ENCODE data around the gene KCNN3.

Gene KCNN3

GRCh38 chr1:154860156-154860870 lies 9.8 kb downstream of the KCNN3 start:
- DNase-seq (ENCODE audit: low read depth) = no peak

GRCh38 chr1:154859786-154860155 lies 10.3 kb downstream of the KCNN3 start:
- no peak for DNase-seq (ENCODE audit: low read depth)

GRCh38 chr1:154859151-154859785 lies 10.8 kb downstream of the KCNN3 start:
- DNase-seq (ENCODE audit: low read depth) = no peak

- no peak for DNase-seq (ENCODE audit: low read depth)
Measured at GRCh38 chr1:154857441-154858215, 12.5 kb downstream of the KCNN3 start.

GRCh38 chr1:154857022-154857421 lies 13.1 kb downstream of the KCNN3 start:
- no peak for DNase-seq (ENCODE audit: low read depth)

GRCh38 chr1:154856544-154856943 lies 13.5 kb downstream of the KCNN3 start:
- no peak for DNase-seq (ENCODE audit: low read depth)

GRCh38 chr1:154856049-154856448 lies 14.0 kb downstream of the KCNN3 start:
- DNase-seq (ENCODE audit: low read depth) = no peak

- no peak for DNase-seq (ENCODE audit: low read depth)
Measured at GRCh38 chr1:154855186-154855851, 14.8 kb downstream of the KCNN3 start.

- DNase-seq (ENCODE audit: low read depth) = no peak
Measured at GRCh38 chr1:154852845-154853244, 17.2 kb downstream of the KCNN3 start.

GRCh38 chr1:154851392-154852177 lies 18.5 kb downstream of the KCNN3 start:
- no peak for DNase-seq (ENCODE audit: low read depth)

- no peak for DNase-seq (ENCODE audit: low read depth)
Measured at GRCh38 chr1:154849645-154850131, 20.4 kb downstream of the KCNN3 start.

GRCh38 chr1:154848983-154849382 lies 21.1 kb downstream of the KCNN3 start:
- no peak for DNase-seq (ENCODE audit: low read depth)

- DNase-seq (ENCODE audit: low read depth) = no peak
Measured at GRCh38 chr1:154847891-154848290, 22.2 kb downstream of the KCNN3 start.

- no peak for DNase-seq (ENCODE audit: low read depth)
Measured at GRCh38 chr1:154846565-154847442, 23.3 kb downstream of the KCNN3 start.

- DNase-seq (ENCODE audit: low read depth) = no peak
Measured at GRCh38 chr1:154845879-154846278, 24.2 kb downstream of the KCNN3 start.

GRCh38 chr1:154845174-154845573 lies 24.9 kb downstream of the KCNN3 start:
- no peak for DNase-seq (ENCODE audit: low read depth)

- DNase-seq (ENCODE audit: low read depth) = no peak
Measured at GRCh38 chr1:154844297-154844681, 25.8 kb downstream of the KCNN3 start.

- DNase-seq (ENCODE audit: low read depth) = no peak
Measured at GRCh38 chr1:154843636-154844296, 26.3 kb downstream of the KCNN3 start.

GRCh38 chr1:154842635-154843034 lies 27.4 kb downstream of the KCNN3 start:
- no peak for DNase-seq (ENCODE audit: low read depth)

GRCh38 chr1:154841384-154841783 lies 28.7 kb downstream of the KCNN3 start:
- no peak for DNase-seq (ENCODE audit: low read depth)
